Measurements from ENCODE around the gene CIDEB. TPM values are rescaled to one million over a fixed set of nuclear protein-coding genes. Genes with fewer than 3 reads are reported as not detected.

The CIDEB gene
- total and polyA plus RNA-seq, 2 of the 13 experiments (the other 11 are each of a cell fraction or from before 2014, with no cell fraction given), result 35.8 to 110 TPM

DNA sequence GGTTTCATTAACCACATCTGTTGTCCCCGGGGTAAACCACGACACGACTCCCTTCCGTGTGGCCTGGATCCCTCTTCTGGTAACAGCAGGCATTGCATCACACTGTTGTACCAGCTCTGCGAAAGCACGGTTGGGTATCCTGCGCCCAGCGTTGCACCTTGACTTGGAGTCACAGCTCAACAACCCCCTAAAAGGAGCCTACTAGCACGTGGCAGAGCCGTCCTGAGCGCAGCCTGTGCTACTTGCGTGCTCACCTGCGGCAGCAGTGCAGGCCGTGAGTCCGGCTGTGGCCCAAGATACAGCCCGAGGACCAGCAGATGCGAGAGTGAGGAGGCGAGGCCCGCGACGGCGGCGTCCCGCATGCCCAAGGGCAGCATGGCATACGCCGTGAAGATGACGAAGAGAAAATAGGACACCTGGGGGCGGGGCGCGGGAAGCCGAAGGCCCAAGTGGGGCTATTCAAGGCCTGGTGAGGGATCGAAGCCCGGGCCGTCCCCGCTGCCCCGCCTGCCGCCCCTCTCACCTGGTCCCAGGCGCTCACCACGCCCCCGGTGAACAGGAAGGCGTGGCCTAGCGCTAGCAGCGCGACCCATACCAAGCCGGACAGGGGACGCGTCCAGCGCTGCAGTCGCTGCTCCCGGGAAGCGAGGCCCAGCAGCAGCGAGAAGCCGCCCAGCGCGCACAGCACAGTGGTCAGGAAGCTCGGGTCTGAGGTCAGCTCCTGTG is 24.7 kb upstream of the CIDEB start (continued):
- TF ChIP-seq ZNF30 (CRISPR knock-in tag; IDR thresholded peaks at IDR 0.05) (peak; percentile 99), HDAC6 (IDR thresholded peaks at IDR 0.05; ENCODE audit: low read depth, low read length) (no peak), ZFP41 (CRISPR knock-in tag; IDR thresholded peaks at IDR 0.05; ENCODE audit: borderline replicate concordance) (peak; percentile 85), TCF7 (IDR thresholded peaks at IDR 0.05; ENCODE audit: low read depth) (no peak), GABPB1 (CRISPR knock-in tag; IDR thresholded peaks at IDR 0.05) (peak; percentile 82), PCBP1 (IDR thresholded peaks at IDR 0.05; ENCODE audit: borderline replicate concordance, low read depth, low read length) (0 out of 2 replicates have a peak, but pooled peaks have one; percentile 28), CAMTA2 (CRISPR knock-in tag; IDR thresholded peaks at IDR 0.05; ENCODE audit: borderline replicate concordance) (peak; percentile 91), FOSL1 (CRISPR knock-in tag; IDR thresholded peaks at IDR 0.05; ENCODE audit: borderline replicate concordance) (no peak), SOX6 (IDR thresholded peaks at IDR 0.05) (no peak), SOX6 (CRISPR knock-in tag; IDR thresholded peaks at IDR 0.05) (peak; percentile 63)
- TF ChIP-seq, protein P1, sequence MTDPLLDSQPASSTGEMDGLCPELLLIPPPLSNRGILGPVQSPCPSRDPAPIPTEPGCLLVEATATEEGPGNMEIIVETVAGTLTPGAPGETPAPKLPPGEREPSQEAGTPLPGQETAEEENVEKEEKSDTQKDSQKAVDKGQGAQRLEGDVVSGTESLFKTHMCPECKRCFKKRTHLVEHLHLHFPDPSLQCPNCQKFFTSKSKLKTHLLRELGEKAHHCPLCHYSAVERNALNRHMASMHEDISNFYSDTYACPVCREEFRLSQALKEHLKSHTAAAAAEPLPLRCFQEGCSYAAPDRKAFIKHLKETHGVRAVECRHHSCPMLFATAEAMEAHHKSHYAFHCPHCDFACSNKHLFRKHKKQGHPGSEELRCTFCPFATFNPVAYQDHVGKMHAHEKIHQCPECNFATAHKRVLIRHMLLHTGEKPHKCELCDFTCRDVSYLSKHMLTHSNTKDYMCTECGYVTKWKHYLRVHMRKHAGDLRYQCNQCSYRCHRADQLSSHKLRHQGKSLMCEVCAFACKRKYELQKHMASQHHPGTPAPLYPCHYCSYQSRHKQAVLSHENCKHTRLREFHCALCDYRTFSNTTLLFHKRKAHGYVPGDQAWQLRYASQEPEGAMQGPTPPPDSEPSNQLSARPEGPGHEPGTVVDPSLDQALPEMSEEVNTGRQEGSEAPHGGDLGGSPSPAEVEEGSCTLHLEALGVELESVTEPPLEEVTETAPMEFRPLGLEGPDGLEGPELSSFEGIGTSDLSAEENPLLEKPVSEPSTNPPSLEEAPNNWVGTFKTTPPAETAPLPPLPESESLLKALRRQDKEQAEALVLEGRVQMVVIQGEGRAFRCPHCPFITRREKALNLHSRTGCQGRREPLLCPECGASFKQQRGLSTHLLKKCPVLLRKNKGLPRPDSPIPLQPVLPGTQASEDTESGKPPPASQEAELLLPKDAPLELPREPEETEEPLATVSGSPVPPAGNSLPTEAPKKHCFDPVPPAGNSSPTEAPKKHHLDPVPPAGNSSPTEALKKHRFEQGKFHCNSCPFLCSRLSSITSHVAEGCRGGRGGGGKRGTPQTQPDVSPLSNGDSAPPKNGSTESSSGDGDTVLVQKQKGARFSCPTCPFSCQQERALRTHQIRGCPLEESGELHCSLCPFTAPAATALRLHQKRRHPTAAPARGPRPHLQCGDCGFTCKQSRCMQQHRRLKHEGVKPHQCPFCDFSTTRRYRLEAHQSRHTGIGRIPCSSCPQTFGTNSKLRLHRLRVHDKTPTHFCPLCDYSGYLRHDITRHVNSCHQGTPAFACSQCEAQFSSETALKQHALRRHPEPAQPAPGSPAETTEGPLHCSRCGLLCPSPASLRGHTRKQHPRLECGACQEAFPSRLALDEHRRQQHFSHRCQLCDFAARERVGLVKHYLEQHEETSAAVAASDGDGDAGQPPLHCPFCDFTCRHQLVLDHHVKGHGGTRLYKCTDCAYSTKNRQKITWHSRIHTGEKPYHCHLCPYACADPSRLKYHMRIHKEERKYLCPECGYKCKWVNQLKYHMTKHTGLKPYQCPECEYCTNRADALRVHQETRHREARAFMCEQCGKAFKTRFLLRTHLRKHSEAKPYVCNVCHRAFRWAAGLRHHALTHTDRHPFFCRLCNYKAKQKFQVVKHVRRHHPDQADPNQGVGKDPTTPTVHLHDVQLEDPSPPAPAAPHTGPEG (CRISPR knock-in tag; IDR thresholded peaks at IDR 0.05), result peak; percentile 32; the same call in 1 of the 2 replicates
- TF ChIP-seq, protein P2, sequence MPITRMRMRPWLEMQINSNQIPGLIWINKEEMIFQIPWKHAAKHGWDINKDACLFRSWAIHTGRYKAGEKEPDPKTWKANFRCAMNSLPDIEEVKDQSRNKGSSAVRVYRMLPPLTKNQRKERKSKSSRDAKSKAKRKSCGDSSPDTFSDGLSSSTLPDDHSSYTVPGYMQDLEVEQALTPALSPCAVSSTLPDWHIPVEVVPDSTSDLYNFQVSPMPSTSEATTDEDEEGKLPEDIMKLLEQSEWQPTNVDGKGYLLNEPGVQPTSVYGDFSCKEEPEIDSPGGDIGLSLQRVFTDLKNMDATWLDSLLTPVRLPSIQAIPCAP (CRISPR knock-in tag; IDR thresholded peaks at IDR 0.05; ENCODE audit: low read depth), result 0 out of 2 replicates have a peak, but pooled peaks have one; percentile 70
- TF ChIP-seq, protein P3, sequence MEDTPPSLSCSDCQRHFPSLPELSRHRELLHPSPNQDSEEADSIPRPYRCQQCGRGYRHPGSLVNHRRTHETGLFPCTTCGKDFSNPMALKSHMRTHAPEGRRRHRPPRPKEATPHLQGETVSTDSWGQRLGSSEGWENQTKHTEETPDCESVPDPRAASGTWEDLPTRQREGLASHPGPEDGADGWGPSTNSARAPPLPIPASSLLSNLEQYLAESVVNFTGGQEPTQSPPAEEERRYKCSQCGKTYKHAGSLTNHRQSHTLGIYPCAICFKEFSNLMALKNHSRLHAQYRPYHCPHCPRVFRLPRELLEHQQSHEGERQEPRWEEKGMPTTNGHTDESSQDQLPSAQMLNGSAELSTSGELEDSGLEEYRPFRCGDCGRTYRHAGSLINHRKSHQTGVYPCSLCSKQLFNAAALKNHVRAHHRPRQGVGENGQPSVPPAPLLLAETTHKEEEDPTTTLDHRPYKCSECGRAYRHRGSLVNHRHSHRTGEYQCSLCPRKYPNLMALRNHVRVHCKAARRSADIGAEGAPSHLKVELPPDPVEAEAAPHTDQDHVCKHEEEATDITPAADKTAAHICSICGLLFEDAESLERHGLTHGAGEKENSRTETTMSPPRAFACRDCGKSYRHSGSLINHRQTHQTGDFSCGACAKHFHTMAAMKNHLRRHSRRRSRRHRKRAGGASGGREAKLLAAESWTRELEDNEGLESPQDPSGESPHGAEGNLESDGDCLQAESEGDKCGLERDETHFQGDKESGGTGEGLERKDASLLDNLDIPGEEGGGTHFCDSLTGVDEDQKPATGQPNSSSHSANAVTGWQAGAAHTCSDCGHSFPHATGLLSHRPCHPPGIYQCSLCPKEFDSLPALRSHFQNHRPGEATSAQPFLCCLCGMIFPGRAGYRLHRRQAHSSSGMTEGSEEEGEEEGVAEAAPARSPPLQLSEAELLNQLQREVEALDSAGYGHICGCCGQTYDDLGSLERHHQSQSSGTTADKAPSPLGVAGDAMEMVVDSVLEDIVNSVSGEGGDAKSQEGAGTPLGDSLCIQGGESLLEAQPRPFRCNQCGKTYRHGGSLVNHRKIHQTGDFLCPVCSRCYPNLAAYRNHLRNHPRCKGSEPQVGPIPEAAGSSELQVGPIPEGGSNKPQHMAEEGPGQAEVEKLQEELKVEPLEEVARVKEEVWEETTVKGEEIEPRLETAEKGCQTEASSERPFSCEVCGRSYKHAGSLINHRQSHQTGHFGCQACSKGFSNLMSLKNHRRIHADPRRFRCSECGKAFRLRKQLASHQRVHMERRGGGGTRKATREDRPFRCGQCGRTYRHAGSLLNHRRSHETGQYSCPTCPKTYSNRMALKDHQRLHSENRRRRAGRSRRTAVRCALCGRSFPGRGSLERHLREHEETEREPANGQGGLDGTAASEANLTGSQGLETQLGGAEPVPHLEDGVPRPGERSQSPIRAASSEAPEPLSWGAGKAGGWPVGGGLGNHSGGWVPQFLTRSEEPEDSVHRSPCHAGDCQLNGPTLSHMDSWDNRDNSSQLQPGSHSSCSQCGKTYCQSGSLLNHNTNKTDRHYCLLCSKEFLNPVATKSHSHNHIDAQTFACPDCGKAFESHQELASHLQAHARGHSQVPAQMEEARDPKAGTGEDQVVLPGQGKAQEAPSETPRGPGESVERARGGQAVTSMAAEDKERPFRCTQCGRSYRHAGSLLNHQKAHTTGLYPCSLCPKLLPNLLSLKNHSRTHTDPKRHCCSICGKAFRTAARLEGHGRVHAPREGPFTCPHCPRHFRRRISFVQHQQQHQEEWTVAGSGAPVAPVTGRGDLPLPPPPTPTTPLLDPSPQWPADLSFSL (CRISPR knock-in tag; IDR thresholded peaks at IDR 0.05), result 0 out of 2 replicates have a peak, but pooled peaks have one; percentile 44
- TF ChIP-seq, protein P4, sequence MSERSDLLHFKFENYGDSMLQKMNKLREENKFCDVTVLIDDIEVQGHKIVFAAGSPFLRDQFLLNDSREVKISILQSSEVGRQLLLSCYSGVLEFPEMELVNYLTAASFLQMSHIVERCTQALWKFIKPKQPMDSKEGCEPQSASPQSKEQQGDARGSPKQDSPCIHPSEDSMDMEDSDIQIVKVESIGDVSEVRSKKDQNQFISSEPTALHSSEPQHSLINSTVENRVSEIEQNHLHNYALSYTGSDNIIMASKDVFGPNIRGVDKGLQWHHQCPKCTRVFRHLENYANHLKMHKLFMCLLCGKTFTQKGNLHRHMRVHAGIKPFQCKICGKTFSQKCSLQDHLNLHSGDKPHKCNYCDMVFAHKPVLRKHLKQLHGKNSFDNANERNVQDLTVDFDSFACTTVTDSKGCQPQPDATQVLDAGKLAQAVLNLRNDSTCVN (CRISPR knock-in tag; IDR thresholded peaks at IDR 0.05; ENCODE audit: borderline replicate concordance), result peak; percentile 84

Measured in HepG2 (cell line).